Measurements from ENCODE around the gene BHLHE40.

Gene BHLHE40

GRCh38 chr3:4939276-4939675, 40.0 kb upstream of the BHLHE40 start:
- no peak overlapping the region for H3K4me3 ChIP-seq (ENCODE audit: low read depth, low read length)
- no peak for TF ChIP-seq CTCF (conservative IDR thresholded peaks at IDR 0.05; ENCODE audit: low read depth, low read length)
- DNase-seq (ENCODE audit: low read depth), result peak; percentile 44

GRCh38 chr3:4940985-4941384, 38.3 kb upstream of the BHLHE40 start:
- TF ChIP-seq CTCF (conservative IDR thresholded peaks at IDR 0.05; ENCODE audit: low read depth, low read length), result no peak
- H3K4me3 ChIP-seq (ENCODE audit: low read depth, low read length), result no peak overlapping the region
- DNase-seq (ENCODE audit: low read depth), result no peak

GRCh38 chr3:4943549-4943948, 35.7 kb upstream of the BHLHE40 start:
- no peak overlapping the region for H3K4me3 ChIP-seq (ENCODE audit: low read depth, low read length)
- DNase-seq (ENCODE audit: low read depth), result no peak
- peak; percentile 45 for TF ChIP-seq CTCF (conservative IDR thresholded peaks at IDR 0.05; ENCODE audit: low read depth, low read length)

GRCh38 chr3:4945324-4945723, 33.9 kb upstream of the BHLHE40 start:
- DNase-seq (ENCODE audit: low read depth), result no peak
- H3K4me3 ChIP-seq (ENCODE audit: low read depth, low read length), result no peak overlapping the region
- TF ChIP-seq CTCF (conservative IDR thresholded peaks at IDR 0.05; ENCODE audit: low read depth, low read length), result no peak

- TF ChIP-seq CTCF (conservative IDR thresholded peaks at IDR 0.05; ENCODE audit: low read depth, low read length), result no peak
- no peak for DNase-seq (ENCODE audit: low read depth)
- no peak overlapping the region for H3K4me3 ChIP-seq (ENCODE audit: low read depth, low read length)
These were observed 32.2 kb upstream of the BHLHE40 start for GRCh38 chr3:4947028-4947427.

- peak; percentile 17 for DNase-seq (ENCODE audit: low read depth)
- no peak overlapping the region for H3K4me3 ChIP-seq (ENCODE audit: low read depth, low read length)
- TF ChIP-seq CTCF (conservative IDR thresholded peaks at IDR 0.05; ENCODE audit: low read depth, low read length), result no peak
These were observed 30.8 kb upstream of the BHLHE40 start for GRCh38 chr3:4948395-4948794.

- H3K4me3 ChIP-seq (ENCODE audit: low read depth, low read length), result no peak overlapping the region
- TF ChIP-seq CTCF (conservative IDR thresholded peaks at IDR 0.05; ENCODE audit: low read depth, low read length), result no peak
- no peak for DNase-seq (ENCODE audit: low read depth)
These were observed 30.2 kb upstream of the BHLHE40 start for GRCh38 chr3:4949004-4949403.
